Stromal cell of bone marrow (primary cell): ENCODE measurements around the gene MRM2.

Experiments used
- DNase-seq: peaks from one replicate; pipeline ENCODE4 v3.0.0-alpha.2; 2012; ENCODE audit warnings: low read depth

MRM2 gene

GRCh38 chr7:2266911-2267310, 24.9 kb upstream of the MRM2 start:
- DNase-seq, result no peak

GRCh38 chr7:2264158-2264557, 22.2 kb upstream of the MRM2 start:
- DNase-seq, result no peak

- DNase-seq, result no peak
Measured at GRCh38 chr7:2263176-2263575, 21.2 kb upstream of the MRM2 start.

- no peak for DNase-seq
Measured at GRCh38 chr7:2261611-2262010, 19.6 kb upstream of the MRM2 start.

- no peak for DNase-seq
Measured at GRCh38 chr7:2260820-2261219, 18.8 kb upstream of the MRM2 start.

- DNase-seq, result no peak
Measured at GRCh38 chr7:2259480-2259879, 17.5 kb upstream of the MRM2 start.

GRCh38 chr7:2258661-2259365, 16.8 kb upstream of the MRM2 start:
- no peak for DNase-seq

GRCh38 chr7:2257651-2258050, 15.6 kb upstream of the MRM2 start:
- no peak for DNase-seq

- no peak for DNase-seq
Measured at GRCh38 chr7:2257046-2257551, 15.1 kb upstream of the MRM2 start.

GRCh38 chr7:2256306-2257045, 14.5 kb upstream of the MRM2 start:
- no peak for DNase-seq

- no peak for DNase-seq
Measured at GRCh38 chr7:2255145-2256139, 13.4 kb upstream of the MRM2 start.

GRCh38 chr7:2254429-2255144, 12.6 kb upstream of the MRM2 start:
- DNase-seq, result no peak

GRCh38 chr7:2253525-2254244, 11.7 kb upstream of the MRM2 start:
- DNase-seq, result no peak

GRCh38 chr7:2253021-2253420, 11.0 kb upstream of the MRM2 start:
- no peak for DNase-seq

- DNase-seq, result no peak
Measured at GRCh38 chr7:2251841-2252771, 10.1 kb upstream of the MRM2 start.

- DNase-seq, result no peak
Measured at GRCh38 chr7:2251381-2251780, 9.4 kb upstream of the MRM2 start.

- DNase-seq, result no peak
Measured at GRCh38 chr7:2249744-2250323, 7.8 kb upstream of the MRM2 start.

GRCh38 chr7:2248984-2249694, 7.1 kb upstream of the MRM2 start:
- DNase-seq, result peak; percentile 91
